ENCODE results near the gene LHFPL6. TPM values are rescaled to one million over a fixed set of nuclear protein-coding genes. Genes with fewer than 3 reads are reported as not detected.
"Not testable (repeated sequence)": the region's sequence is repeated elsewhere in the genome, so short reads cannot be mapped to it uniquely, and the experiment has no call there.

Gene LHFPL6
- total RNA-seq, 1 experiment from 2014 or later, result 3.6 TPM

- H3K4me1 Mint-ChIP-seq (ENCODE audit: low read depth, unreplicated experiment), result no peaks in the 10 kb centered on the region
Measured at GRCh38 chr13:39341251-39341650, 261.7 kb downstream of the LHFPL6 start.

GRCh38 chr13:39338114-39338513 lies 264.9 kb downstream of the LHFPL6 start:
- DNase-seq; intact Hi-C loops (cut with micrococcal nuclease; ENCODE audit: unreplicated experiment); H3K4me3 ChIP-seq (ENCODE audit: low read depth, low read length); H3K27ac Mint-ChIP-seq (ENCODE audit: unreplicated experiment); H3K9me3 Mint-ChIP-seq (ENCODE audit: unreplicated experiment); H3K36me3 Mint-ChIP-seq (ENCODE audit: insufficient read depth, unreplicated experiment); H3K9me3 ChIP-seq; CTCF ChIA-PET; H3K36me3 ChIP-seq (ENCODE audit: control insufficient read depth, insufficient read depth, low read length); H3K4me3 Mint-ChIP-seq (ENCODE audit: unreplicated experiment); H3K4me1 ChIP-seq; H3K27me3 ChIP-seq (replicated peaks; ENCODE audit: control insufficient read depth, insufficient read depth, low read length); BruUV-seq (replicated peaks); H3K4me1 Mint-ChIP-seq (ENCODE audit: low read depth, unreplicated experiment); POLR2A ChIA-PET; H3K27me3 Mint-ChIP-seq (ENCODE audit: insufficient read depth, unreplicated experiment): not testable (repeated sequence)

More at GRCh38 chr13:39341251-39341650, 261.7 kb downstream of the LHFPL6 start:
- no peaks in the 10 kb centered on the region for H3K9me3 ChIP-seq
- H3K36me3 ChIP-seq (ENCODE audit: control insufficient read depth, insufficient read depth, low read length), result no peaks in the 10 kb centered on the region
- ChIA-PET POLR2A (no interaction called here), CTCF (no interaction called here)
- Mint-ChIP-seq H3K27ac (ENCODE audit: unreplicated experiment) (no peak overlapping the region), H3K9me3 (ENCODE audit: unreplicated experiment) (no peaks in the 10 kb centered on the region), H3K27me3 (ENCODE audit: insufficient read depth, unreplicated experiment) (peaks cover 5% of the 10 kb centered on the region), H3K36me3 (ENCODE audit: insufficient read depth, unreplicated experiment) (no peaks in the 10 kb centered on the region), H3K4me3 (ENCODE audit: unreplicated experiment) (no peak overlapping the region)
- BruUV-seq (replicated peaks), result no TSS peak
- H3K4me1 ChIP-seq, result no peaks in the 10 kb centered on the region
- H3K4me3 ChIP-seq (ENCODE audit: low read depth, low read length), result no peak overlapping the region
- no peak for DNase-seq
- intact Hi-C loops (cut with micrococcal nuclease; ENCODE audit: unreplicated experiment), result no loop called here
- TF ChIP-seq, protein P1, sequence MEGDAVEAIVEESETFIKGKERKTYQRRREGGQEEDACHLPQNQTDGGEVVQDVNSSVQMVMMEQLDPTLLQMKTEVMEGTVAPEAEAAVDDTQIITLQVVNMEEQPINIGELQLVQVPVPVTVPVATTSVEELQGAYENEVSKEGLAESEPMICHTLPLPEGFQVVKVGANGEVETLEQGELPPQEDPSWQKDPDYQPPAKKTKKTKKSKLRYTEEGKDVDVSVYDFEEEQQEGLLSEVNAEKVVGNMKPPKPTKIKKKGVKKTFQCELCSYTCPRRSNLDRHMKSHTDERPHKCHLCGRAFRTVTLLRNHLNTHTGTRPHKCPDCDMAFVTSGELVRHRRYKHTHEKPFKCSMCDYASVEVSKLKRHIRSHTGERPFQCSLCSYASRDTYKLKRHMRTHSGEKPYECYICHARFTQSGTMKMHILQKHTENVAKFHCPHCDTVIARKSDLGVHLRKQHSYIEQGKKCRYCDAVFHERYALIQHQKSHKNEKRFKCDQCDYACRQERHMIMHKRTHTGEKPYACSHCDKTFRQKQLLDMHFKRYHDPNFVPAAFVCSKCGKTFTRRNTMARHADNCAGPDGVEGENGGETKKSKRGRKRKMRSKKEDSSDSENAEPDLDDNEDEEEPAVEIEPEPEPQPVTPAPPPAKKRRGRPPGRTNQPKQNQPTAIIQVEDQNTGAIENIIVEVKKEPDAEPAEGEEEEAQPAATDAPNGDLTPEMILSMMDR (IDR thresholded peaks at IDR 0.05; ENCODE audit: insufficient read depth in 1 of 2, low read depth in 1 of 2, low read length in 1 of 2, severe bottlenecking in 1 of 2, unreplicated experiment in 1 of 2), result no peak
- H3K27me3 ChIP-seq (replicated peaks; ENCODE audit: control insufficient read depth, insufficient read depth, low read length), result no peaks in the 10 kb centered on the region

DNA sequence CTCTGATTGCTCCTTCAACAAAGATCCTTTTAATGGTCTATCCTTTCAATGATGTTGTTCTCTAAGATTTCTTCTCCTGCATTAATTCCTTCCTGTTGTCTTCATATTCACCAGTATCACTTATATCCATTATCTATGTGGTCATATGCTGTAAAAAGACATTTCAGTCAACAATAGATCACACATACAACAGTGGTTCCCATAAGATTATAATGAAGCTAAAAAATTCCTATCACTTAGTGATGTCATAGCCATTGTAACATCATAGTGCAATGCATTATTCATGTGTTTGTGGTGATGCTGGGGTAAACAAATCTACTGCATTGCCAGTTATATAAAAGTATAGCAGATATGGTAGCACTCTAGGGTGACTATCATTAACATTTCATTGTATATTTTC lies 266.1 kb downstream of the LHFPL6 start:
- CTCF ChIA-PET, result no interaction called here
- no peaks in the 10 kb centered on the region for H3K27me3 ChIP-seq (replicated peaks; ENCODE audit: control insufficient read depth, insufficient read depth, low read length)
- no peak for DNase-seq
- no peaks in the 10 kb centered on the region for H3K4me1 ChIP-seq
- TF ChIP-seq, protein P1 (IDR thresholded peaks at IDR 0.05; ENCODE audit: insufficient read depth in 1 of 2, low read depth in 1 of 2, low read length in 1 of 2, severe bottlenecking in 1 of 2, unreplicated experiment in 1 of 2), result no peak
- H3K4me3 ChIP-seq (ENCODE audit: low read depth, low read length), result no peak overlapping the region
- H3K36me3 ChIP-seq (ENCODE audit: control insufficient read depth, insufficient read depth, low read length), result no peaks in the 10 kb centered on the region
- Mint-ChIP-seq H3K27ac (ENCODE audit: unreplicated experiment) (no peak overlapping the region), H3K4me1 (ENCODE audit: low read depth, unreplicated experiment) (no peaks in the 10 kb centered on the region), H3K27me3 (ENCODE audit: insufficient read depth, unreplicated experiment) (no peaks in the 10 kb centered on the region), H3K9me3 (ENCODE audit: unreplicated experiment) (no peaks in the 10 kb centered on the region), H3K36me3 (ENCODE audit: insufficient read depth, unreplicated experiment) (no peaks in the 10 kb centered on the region), H3K4me3 (ENCODE audit: unreplicated experiment) (no peak overlapping the region)
- no peaks in the 10 kb centered on the region for H3K9me3 ChIP-seq
- intact Hi-C loops (cut with micrococcal nuclease; ENCODE audit: unreplicated experiment), result no loop called here
- no TSS peak for BruUV-seq (replicated peaks)
- POLR2A ChIA-PET, result no interaction called here

GRCh38 chr13:39336207-39336606 lies 266.8 kb downstream of the LHFPL6 start:
- CTCF ChIA-PET, result no interaction called here
- no peaks in the 10 kb centered on the region for H3K36me3 ChIP-seq (ENCODE audit: control insufficient read depth, insufficient read depth, low read length)
- H3K4me3 ChIP-seq (ENCODE audit: low read depth, low read length), result no peak overlapping the region
- Mint-ChIP-seq H3K4me1 (ENCODE audit: low read depth, unreplicated experiment) (no peaks in the 10 kb centered on the region), H3K9me3 (ENCODE audit: unreplicated experiment) (no peaks in the 10 kb centered on the region), H3K27ac (ENCODE audit: unreplicated experiment) (no peak overlapping the region), H3K27me3 (ENCODE audit: insufficient read depth, unreplicated experiment) (no peaks in the 10 kb centered on the region), H3K36me3 (ENCODE audit: insufficient read depth, unreplicated experiment) (no peaks in the 10 kb centered on the region), H3K4me3 (ENCODE audit: unreplicated experiment) (no peak overlapping the region)
- POLR2A ChIA-PET, result no interaction called here
- H3K4me1 ChIP-seq, result no peaks in the 10 kb centered on the region
- no peak for DNase-seq
- TF ChIP-seq, protein P1 (IDR thresholded peaks at IDR 0.05; ENCODE audit: insufficient read depth in 1 of 2, low read depth in 1 of 2, low read length in 1 of 2, severe bottlenecking in 1 of 2, unreplicated experiment in 1 of 2), result no peak
- intact Hi-C loops (cut with micrococcal nuclease; ENCODE audit: unreplicated experiment), result no loop called here
- H3K9me3 ChIP-seq, result no peaks in the 10 kb centered on the region
- BruUV-seq (replicated peaks), result no TSS peak
- H3K27me3 ChIP-seq (replicated peaks; ENCODE audit: control insufficient read depth, insufficient read depth, low read length), result no peaks in the 10 kb centered on the region
